ENCODE results near the gene GSTK1. TPM values are rescaled to one million over a fixed set of nuclear protein-coding genes. Genes with fewer than 3 reads are reported as not detected.
A peak's percentile ranks its signal among the peaks of the same experiment; 100 is the strongest.

GSTK1 gene
- total and polyA plus RNA-seq, 9 of the 15 experiments (the other 6 are each of a cell fraction or from before 2014, with no cell fraction given) = 155 to 441 (median 233) TPM

GRCh38 chr7:143305423-143306070 lies 42.3 kb downstream of the GSTK1 start (continued):
- no peak for TF ChIP-seq ZNF592 (IDR thresholded peaks at IDR 0.05)
- TF ChIP-seq NBN (IDR thresholded peaks at IDR 0.05; ENCODE audit: low read depth) = no peak
- TF ChIP-seq SREBF1 (IDR thresholded peaks at IDR 0.05; ENCODE audit: borderline replicate concordance, low read depth, low read length) = no peak
- TF ChIP-seq NFYB (IDR thresholded peaks at IDR 0.05; ENCODE audit: extremely low read depth, insufficient read length) = no peak
- TF ChIP-seq ZNF398 (CRISPR knock-in tag; IDR thresholded peaks at IDR 0.05) = no peak
- no peak for TF ChIP-seq HCFC1 (IDR thresholded peaks at IDR 0.05; ENCODE audit: low read depth, low read length)
- TF ChIP-seq E2F8 (IDR thresholded peaks at IDR 0.05; ENCODE audit: low read depth, partially characterized antibody) = no peak
- no peak for TF ChIP-seq ZNF217 (CRISPR knock-in tag; IDR thresholded peaks at IDR 0.05)
- peak; percentile 85 for TF ChIP-seq ZBTB33 (CRISPR knock-in tag; IDR thresholded peaks at IDR 0.05)
- TF ChIP-seq ZSCAN32 (CRISPR knock-in tag; IDR thresholded peaks at IDR 0.05) = no peak
- no peak for TF ChIP-seq XRCC5 (IDR thresholded peaks at IDR 0.05; ENCODE audit: low read depth, low read length)
- no peak for TF ChIP-seq EZH2 (IDR thresholded peaks at IDR 0.05; ENCODE audit: borderline replicate concordance, low read depth, low read length)
- no peak for TF ChIP-seq SOX6 (IDR thresholded peaks at IDR 0.05)
- no peak for TF ChIP-seq CREBBP (IDR thresholded peaks at IDR 0.05; ENCODE audit: low read depth, low read length)
- TF ChIP-seq ARID2 (IDR thresholded peaks at IDR 0.05) = no peak
- no peak for TF ChIP-seq C11orf30 (IDR thresholded peaks at IDR 0.05; ENCODE audit: low read depth)
- no peak for TF ChIP-seq BCL6 (CRISPR knock-in tag; IDR thresholded peaks at IDR 0.05)

All from K562 (cell line).